GM12878 (cell line): ENCODE results near the gene MRTFB. TPM values are rescaled to one million over a fixed set of nuclear protein-coding genes. Genes with fewer than 3 reads are reported as not detected.

Source experiments
- ATAC-seq: fragments of 200-7000 bp; cut with Tn5 transposase; 3 replicates; pipeline ENCODE4 v1.9.1; 2020; ENCODE audit warnings: mild to moderate bottlenecking, moderate library complexity
- BruUV-seq: library from RNA; stranded (reverse); fragments of 400-500 nt; replicated peaks from 2 replicates; lab custom pipeline; 2021; lab: Mats Ljungman, UMichigan
- CTCF ChIA-PET: fragments of 300-600 bp; sonication (Branson Sonifier 250); formaldehyde crosslinking; extraction: SDS; loops from one replicate; lab custom pipeline; 2021; ENCODE audit warnings: inconsistent platforms; lab: Yijun Ruan, JAX
- POLR2A ChIA-PET: fragments of 350-600 bp; formaldehyde crosslinking; extraction: SDS; loops from one replicate; lab custom pipeline; 2021; ENCODE audit warnings: inconsistent platforms; lab: Charles Lee
- RAD21 ChIA-PET: fragments of 300-600 bp; sonication (Branson Sonifier 250); formaldehyde crosslinking; loops from one replicate; lab custom pipeline; 2023; ENCODE audit warnings: antibody characterized with exemption; ENCODE audit not compliant: unreplicated experiment; lab: Charles Lee
- SMC1A ChIA-PET: fragments of 300-600 bp; sonication (Branson Sonifier 250); formaldehyde crosslinking; loops from one replicate; lab custom pipeline; 2023; ENCODE audit not compliant: unreplicated experiment, uncharacterized antibody; lab: Charles Lee
- DNase-seq: peaks from one replicate; pipeline ENCODE4 v3.0.0-alpha.2; 2011; ENCODE audit warnings: low read depth, low spot score
- FAIRE-seq: peaks from 3 replicates; lab custom pipeline; 2011; peaks lifted over from hg19 to GRCh38; lab: Jason Lieb, UNC
- H2AFZ ChIP-seq: 2 replicates; pipeline ENCODE4 v1.6.0; 2011; ENCODE audit warnings: low read depth, low read length, control low read depth; ENCODE audit not compliant: control insufficient read depth
- H3K27ac ChIP-seq: 2 replicates; pipeline ENCODE4 v1.5.1; 2011; ENCODE audit warnings: control low read depth; ENCODE audit not compliant: control insufficient read depth, insufficient read depth
- H3K27me3 ChIP-seq, 2 experiments: replicated peaks in 1 of 2; 2 replicates each; pipeline versions ENCODE4 v1.6.0 to v1.6.1; 2011; ENCODE audit warnings: low read length in 1 of 2; ENCODE audit not compliant: control insufficient read depth in 2 of 2, insufficient read depth in 2 of 2
- H3K36me3 ChIP-seq, 2 experiments: 2 replicates each; pipeline ENCODE4 v1.5.1; 2011; ENCODE audit warnings: low read length in 1 of 2; ENCODE audit not compliant: control insufficient read depth in 2 of 2, insufficient read depth in 2 of 2
- H3K4me1 ChIP-seq: 2 replicates; pipeline ENCODE4 v1.6.1; 2011; ENCODE audit warnings: mild to moderate bottlenecking, low read length, moderate library complexity, mixed read lengths; ENCODE audit not compliant: control insufficient read depth, insufficient read depth
- H3K4me2 ChIP-seq: 2 replicates; pipeline ENCODE4 v1.6.0; 2011; ENCODE audit warnings: control low read depth; ENCODE audit not compliant: control insufficient read depth, insufficient read depth
- H3K4me3 ChIP-seq: fragments of 200-600 bp; sonication (generic); 2 replicates; pipeline ENCODE4 v1.5.1; 2016
- H3K79me2 ChIP-seq: 2 replicates; pipeline ENCODE4 v1.6.0; 2011; ENCODE audit warnings: low read length; ENCODE audit not compliant: control insufficient read depth, insufficient read depth
- H3K9ac ChIP-seq: 2 replicates; pipeline ENCODE4 v1.8.0; 2011; ENCODE audit warnings: low read length, control low read depth, mixed read lengths; ENCODE audit not compliant: control insufficient read depth, insufficient read depth
- H3K9me3 ChIP-seq: replicated peaks from 3 replicates; pipeline ENCODE4 v1.5.1; 2011; ENCODE audit warnings: mild to moderate bottlenecking, low read length; ENCODE audit not compliant: control insufficient read depth, insufficient read depth
- H4K20me1 ChIP-seq: 2 replicates; pipeline ENCODE4 v1.6.0; 2011; ENCODE audit not compliant: control insufficient read depth, insufficient read depth
- ATF7 ChIP-seq: fragments of 450-650 bp; IDR thresholded peaks from 2 replicates; pipeline ENCODE4 v1.6.1; 2016; ENCODE audit warnings: low read depth, mild to moderate bottlenecking
- BACH1 ChIP-seq: fragments of 450-650 bp; IDR thresholded peaks from 2 replicates; pipeline ENCODE4 v1.6.1; 2017; ENCODE audit warnings: mild to moderate bottlenecking, borderline replicate concordance
- ESRRA ChIP-seq: IDR thresholded peaks from 2 replicates; pipeline ENCODE4 v1.6.1; 2012; ENCODE audit warnings: mild to moderate bottlenecking, low read length, improper control_type of control experiment
- MLLT1 ChIP-seq: fragments of 450-650 bp; IDR thresholded peaks from 2 replicates; pipeline ENCODE4 v1.6.1; 2016; ENCODE audit warnings: mild to moderate bottlenecking
- POLR2AphosphoS2 ChIP-seq: IDR thresholded peaks from 2 replicates; pipeline ENCODE4 v1.6.1; 2011; ENCODE audit warnings: low read depth, mild to moderate bottlenecking, low read length, improper control_type of control experiment, moderate library complexity
- WGBS: methylation state at CpG from one replicate; pipeline ENCODE4 v1.1.6; 2016; ENCODE audit warnings: low lambda C conversion rate; ENCODE audit not compliant: insufficient replicate concordance, insufficient coverage; ENCODE audit errors: missing lambda C conversion rate; 5-methylcytosine and 5-hydroxymethylcytosine counted together
- in situ Hi-C: fragments of 300-500 bp; cut with MboI; formaldehyde crosslinking; loops from 9 replicates; pipeline ENCODE4 v1.14.3; 2018; ENCODE audit warnings: mixed read lengths
- intact Hi-C: fragments of 100-400 bp; cut with micrococcal nuclease; formaldehyde crosslinking; loops from one replicate; pipeline ENCODE4 v1.14.2; 2022; ENCODE audit not compliant: unreplicated experiment
- polyA plus RNA-seq, 11 experiments: library from polyadenylated mRNA; depleted of rRNA in 4 of 11; unstranded in 6 of 11; stranded (reverse) in 5 of 11; fragments of >200 nt; fragmentation: Nextera tagmentation in 4 of 11; fragmentation: Illumina TruSeq in 1 of 11; extraction: Ambion mirVana in 4 of 11; extraction: Trizol in 1 of 11; gene quantifications; 1 replicate in 1 of 11; 2 replicates in 10 of 11; pipeline versions ENCODE4 v1.2.1 to v1.2.3, GENCODE V29; 2011 to 2016; ENCODE audit warnings: inconsistent platforms in 2 of 11, missing spikeins in 2 of 11, low read depth in 1 of 11
- total RNA-seq, 4 experiments: library from RNA; depleted of rRNA in 3 of 4; stranded (reverse); fragments of >200 nt in 3 of 4; fragmentation: Illumina TruSeq in 1 of 4; extraction: Trizol in 1 of 4; gene quantifications; 2 replicates each; pipeline versions ENCODE4 v1.2.1 to v1.2.3, GENCODE V29; 2013 to 2021
- TF ChIP-seq, protein P1 (sequence below), 3 experiments: IDR thresholded peaks in 2 of 3; conservative IDR thresholded peaks in 1 of 3; 2 replicates each; pipeline ENCODE4 v1.5.1; 2011; ENCODE audit warnings: low read depth in 3 of 3, low read length in 3 of 3, mild to moderate bottlenecking in 3 of 3, control low read depth in 2 of 3, moderate library complexity in 2 of 3, inconsistent platforms in 1 of 3, mixed read lengths in 1 of 3; ENCODE audit not compliant: control insufficient read depth in 2 of 3, insufficient read depth in 1 of 3; ENCODE audit errors: extremely low read depth in 1 of 3

The MRTFB gene
- total and polyA plus RNA-seq, 10 of the 15 experiments (the other 5 are each of a cell fraction or from before 2014, with no cell fraction given), result 2.1 to 14.3 (median 8.0) TPM

- Histone ChIP-seq H3K4me3 (no peak overlapping the region), H3K27ac (no peak overlapping the region), H4K20me1 (no peaks in the 10 kb centered on the region), H3K79me2 (no peaks in the 10 kb centered on the region), H3K9ac (no peak overlapping the region), H3K4me1 (no peaks in the 10 kb centered on the region), H2AFZ (no peak overlapping the region), H3K9me3 (no peaks in the 10 kb centered on the region; the same call in 2 of the 3 replicates), H3K36me3 (no peaks in the 10 kb centered on the region), H3K27me3 (no peaks in the 10 kb centered on the region), H3K4me2 (no peak overlapping the region)
- no peak for ATAC-seq
- TF ChIP-seq POLR2AphosphoS2 (no peak), ATF7 (no peak), BACH1 (no peak), MLLT1 (no peak), ESRRA (no peak)
- TF ChIP-seq, protein P1, sequence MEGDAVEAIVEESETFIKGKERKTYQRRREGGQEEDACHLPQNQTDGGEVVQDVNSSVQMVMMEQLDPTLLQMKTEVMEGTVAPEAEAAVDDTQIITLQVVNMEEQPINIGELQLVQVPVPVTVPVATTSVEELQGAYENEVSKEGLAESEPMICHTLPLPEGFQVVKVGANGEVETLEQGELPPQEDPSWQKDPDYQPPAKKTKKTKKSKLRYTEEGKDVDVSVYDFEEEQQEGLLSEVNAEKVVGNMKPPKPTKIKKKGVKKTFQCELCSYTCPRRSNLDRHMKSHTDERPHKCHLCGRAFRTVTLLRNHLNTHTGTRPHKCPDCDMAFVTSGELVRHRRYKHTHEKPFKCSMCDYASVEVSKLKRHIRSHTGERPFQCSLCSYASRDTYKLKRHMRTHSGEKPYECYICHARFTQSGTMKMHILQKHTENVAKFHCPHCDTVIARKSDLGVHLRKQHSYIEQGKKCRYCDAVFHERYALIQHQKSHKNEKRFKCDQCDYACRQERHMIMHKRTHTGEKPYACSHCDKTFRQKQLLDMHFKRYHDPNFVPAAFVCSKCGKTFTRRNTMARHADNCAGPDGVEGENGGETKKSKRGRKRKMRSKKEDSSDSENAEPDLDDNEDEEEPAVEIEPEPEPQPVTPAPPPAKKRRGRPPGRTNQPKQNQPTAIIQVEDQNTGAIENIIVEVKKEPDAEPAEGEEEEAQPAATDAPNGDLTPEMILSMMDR (IDR thresholded peaks at IDR 0.05 in 2 of 3, conservative IDR thresholded peaks at IDR 0.05 in 1 of 3; ENCODE audit: control insufficient read depth in 2 of 3, extremely low read depth in 1 of 3, insufficient read depth in 1 of 3, low read depth in 3 of 3, low read length in 3 of 3), result no peak
- BruUV-seq, result no TSS peak
- intact Hi-C loops (no loop called here), in situ Hi-C loops (no loop called here)
- ChIA-PET SMC1A (interaction anchor here (1.5 kb wide), 1 partner anchor 67 kb away, joined by 3 read pairs; no protein-coding TSS in a partner anchor), CTCF (interaction anchor here (1.2 to 1.8 kb wide), 2 partner anchors 15 to 140 kb away, joined by 3 to 7 read pairs; no protein-coding TSS in a partner anchor), RAD21 (interaction anchor here (1.5 kb wide), 1 partner anchor 140 kb away, joined by 3 read pairs; no protein-coding TSS in a partner anchor), POLR2A (no interaction called here)
- DNase-seq, result no peak
- WGBS, result 43% methylated on average over 6 of the region's 6 CpGs
- no peak for FAIRE-seq
These were observed 7.2 kb upstream of the MRTFB start for GRCh38 chr16:14063618-14064581.
